ENCODE measurements around the gene LIMCH1. TPM values are rescaled to one million over a fixed set of nuclear protein-coding genes. Genes with fewer than 3 reads are reported as not detected.

LIMCH1 gene
- total RNA-seq, 1 experiment from 2014 or later, result 19.7 TPM

GRCh38 chr4:41517121-41517520 lies 20.8 kb upstream of the LIMCH1 start:
- POLR2A ChIA-PET (ENCODE audit: unreplicated experiment), result no interaction called here
- Histone ChIP-seq H3K79me2 (ENCODE audit: low read length) (no peaks in the 10 kb centered on the region), H3K27me3 (ENCODE audit: low read length) (no peaks in the 10 kb centered on the region), H3K9me3 (ENCODE audit: low read length) (no peaks in the 10 kb centered on the region), H3K9me2 (replicated peaks; ENCODE audit: low read length) (no peaks in the 10 kb centered on the region), H3F3A (ENCODE audit: low read length, unreplicated experiment) (no peaks in the 10 kb centered on the region), H3K9ac (ENCODE audit: low read length) (no peak overlapping the region), H3K4me3 (ENCODE audit: low read length) (no peak overlapping the region), H3K27ac (ENCODE audit: low read length) (no peak overlapping the region), H3K4me1 (ENCODE audit: insufficient read depth, low read length) (no peaks in the 10 kb centered on the region), H3K4me2 (ENCODE audit: low read length) (no peak overlapping the region), H4K20me1 (ENCODE audit: low read length) (no peaks in the 10 kb centered on the region), H3K36me3 (ENCODE audit: low read depth, low read length) (no peaks in the 10 kb centered on the region), H2AFZ (ENCODE audit: low read length) (no peak overlapping the region)
- DNase-seq (no peak), ATAC-seq (no peak)
- intact Hi-C loops (cut with micrococcal nuclease), result no loop called here
- TF ChIP-seq EZH2phosphoT487 (IDR thresholded peaks at IDR 0.05; ENCODE audit: borderline replicate concordance, low read length), result no peak
- no peak for TF ChIP-seq EZH2 (IDR thresholded peaks at IDR 0.05; ENCODE audit: low read length, unreplicated experiment)
- CTCF ChIA-PET, result no interaction called here
- no TSS peak for BruUV-seq (replicated peaks)

GRCh38 chr4:41517747-41518146 lies 20.2 kb upstream of the LIMCH1 start:
- ChIA-PET POLR2A (ENCODE audit: unreplicated experiment) (no interaction called here), CTCF (no interaction called here)
- Histone ChIP-seq H2AFZ (ENCODE audit: low read length) (no peak overlapping the region), H3K27ac (ENCODE audit: low read length) (no peak overlapping the region), H3K27me3 (ENCODE audit: low read length) (no peaks in the 10 kb centered on the region), H3K9me2 (replicated peaks; ENCODE audit: low read length) (no peaks in the 10 kb centered on the region), H3K36me3 (ENCODE audit: low read depth, low read length) (no peaks in the 10 kb centered on the region), H3F3A (ENCODE audit: low read length, unreplicated experiment) (no peaks in the 10 kb centered on the region), H3K4me3 (ENCODE audit: low read length) (no peak overlapping the region), H3K79me2 (ENCODE audit: low read length) (no peaks in the 10 kb centered on the region), H3K9me3 (ENCODE audit: low read length) (no peaks in the 10 kb centered on the region), H3K9ac (ENCODE audit: low read length) (no peak overlapping the region), H4K20me1 (ENCODE audit: low read length) (no peaks in the 10 kb centered on the region), H3K4me2 (ENCODE audit: low read length) (no peak overlapping the region), H3K4me1 (ENCODE audit: insufficient read depth, low read length) (no peaks in the 10 kb centered on the region)
- DNase-seq, result no peak
- no peak for ATAC-seq
- intact Hi-C loops (cut with micrococcal nuclease), result no loop called here
- no peak for TF ChIP-seq EZH2 (IDR thresholded peaks at IDR 0.05; ENCODE audit: low read length, unreplicated experiment)
- no peak for TF ChIP-seq EZH2phosphoT487 (IDR thresholded peaks at IDR 0.05; ENCODE audit: borderline replicate concordance, low read length)
- TF ChIP-seq CTCF (conservative IDR thresholded peaks at IDR 0.05; ENCODE audit: low read depth, low read length), result no peak
- BruUV-seq (replicated peaks), result no TSS peak

DNA sequence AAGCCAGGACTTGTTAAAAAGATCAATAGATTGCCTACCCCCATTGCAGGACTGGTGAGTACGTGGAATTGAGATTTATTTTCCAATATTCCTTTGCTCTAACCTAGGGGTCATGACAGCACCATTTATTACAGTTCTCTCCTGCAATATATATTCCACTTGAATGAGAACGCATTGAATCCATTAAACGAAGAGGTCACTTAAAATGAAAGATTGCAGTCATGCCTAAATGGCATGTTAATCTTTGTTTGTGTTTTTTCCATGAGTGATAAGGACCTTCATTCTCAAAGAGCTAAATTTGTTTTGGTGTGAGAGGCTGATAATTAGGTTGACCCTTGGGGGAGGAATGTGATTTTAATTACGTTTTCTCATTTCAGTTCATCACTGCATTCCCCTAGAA lies 13.5 kb upstream of the LIMCH1 start:
- no peaks in the 10 kb centered on the region for H3K27me3 ChIP-seq (ENCODE audit: low read length)
- H3K4me2 ChIP-seq (ENCODE audit: low read length), result no peak overlapping the region
- H3K9ac ChIP-seq (ENCODE audit: low read length), result no peak overlapping the region
- H3K27ac ChIP-seq (ENCODE audit: low read length), result no peak overlapping the region
- H3K36me3 ChIP-seq (ENCODE audit: low read depth, low read length), result no peaks in the 10 kb centered on the region
- ATAC-seq, result no peak
- no peaks in the 10 kb centered on the region for H4K20me1 ChIP-seq (ENCODE audit: low read length)
- DNase-seq, result no peak
- H3K4me1 ChIP-seq (ENCODE audit: insufficient read depth, low read length), result no peaks in the 10 kb centered on the region
- TF ChIP-seq EZH2 (IDR thresholded peaks at IDR 0.05; ENCODE audit: low read length, unreplicated experiment), result no peak
- no peak for TF ChIP-seq CTCF (conservative IDR thresholded peaks at IDR 0.05; ENCODE audit: low read depth, low read length)
- H2AFZ ChIP-seq (ENCODE audit: low read length), result no peak overlapping the region
- no peaks in the 10 kb centered on the region for H3K9me3 ChIP-seq (ENCODE audit: low read length)
- H3F3A ChIP-seq (ENCODE audit: low read length, unreplicated experiment), result no peaks in the 10 kb centered on the region
- no TSS peak for BruUV-seq (replicated peaks)
- ChIA-PET CTCF (no interaction called here), POLR2A (ENCODE audit: unreplicated experiment) (no interaction called here)
- intact Hi-C loops (cut with micrococcal nuclease), result no loop called here
- H3K4me3 ChIP-seq (ENCODE audit: low read length), result no peak overlapping the region
- H3K79me2 ChIP-seq (ENCODE audit: low read length), result no peaks in the 10 kb centered on the region
- no peaks in the 10 kb centered on the region for H3K9me2 ChIP-seq (replicated peaks; ENCODE audit: low read length)

All from PC-3 (cell line).